GM21528 (cell line): ENCODE measurements around the gene HMX1.

Experiments
- ATAC-seq: cut with Tn5 transposase; IDR thresholded peaks from one replicate; pipeline ENCODE4 v1.9.1; 2021; ENCODE audit warnings: mild to moderate bottlenecking, moderate library complexity; ENCODE audit not compliant: unreplicated experiment, low FRiP score

The HMX1 gene

GRCh38 chr4:8871417-8872401 is at the start of gene HMX1:
Gene HMX1, minus strand, starts transcription at chr4:8871839. Its CDS starts 225 bp downstream, at chr4:8871614.
- no peak for ATAC-seq

- ATAC-seq = no peak
Measured at GRCh38 chr4:8920969-8921368, 49.3 kb upstream of the HMX1 start.

GRCh38 chr4:8920289-8920965 is 48.8 kb upstream of the HMX1 start:
- no peak for ATAC-seq

- ATAC-seq = no peak
Measured at GRCh38 chr4:8919651-8920288, 48.1 kb upstream of the HMX1 start.

GRCh38 chr4:8917868-8918783 is 46.5 kb upstream of the HMX1 start:
- ATAC-seq = no peak

GRCh38 chr4:8917321-8917811 is 45.7 kb upstream of the HMX1 start:
- no peak for ATAC-seq

GRCh38 chr4:8916906-8917305 is 45.3 kb upstream of the HMX1 start:
- no peak for ATAC-seq

- no peak for ATAC-seq
Measured at GRCh38 chr4:8916351-8916885, 44.8 kb upstream of the HMX1 start.

DNA sequence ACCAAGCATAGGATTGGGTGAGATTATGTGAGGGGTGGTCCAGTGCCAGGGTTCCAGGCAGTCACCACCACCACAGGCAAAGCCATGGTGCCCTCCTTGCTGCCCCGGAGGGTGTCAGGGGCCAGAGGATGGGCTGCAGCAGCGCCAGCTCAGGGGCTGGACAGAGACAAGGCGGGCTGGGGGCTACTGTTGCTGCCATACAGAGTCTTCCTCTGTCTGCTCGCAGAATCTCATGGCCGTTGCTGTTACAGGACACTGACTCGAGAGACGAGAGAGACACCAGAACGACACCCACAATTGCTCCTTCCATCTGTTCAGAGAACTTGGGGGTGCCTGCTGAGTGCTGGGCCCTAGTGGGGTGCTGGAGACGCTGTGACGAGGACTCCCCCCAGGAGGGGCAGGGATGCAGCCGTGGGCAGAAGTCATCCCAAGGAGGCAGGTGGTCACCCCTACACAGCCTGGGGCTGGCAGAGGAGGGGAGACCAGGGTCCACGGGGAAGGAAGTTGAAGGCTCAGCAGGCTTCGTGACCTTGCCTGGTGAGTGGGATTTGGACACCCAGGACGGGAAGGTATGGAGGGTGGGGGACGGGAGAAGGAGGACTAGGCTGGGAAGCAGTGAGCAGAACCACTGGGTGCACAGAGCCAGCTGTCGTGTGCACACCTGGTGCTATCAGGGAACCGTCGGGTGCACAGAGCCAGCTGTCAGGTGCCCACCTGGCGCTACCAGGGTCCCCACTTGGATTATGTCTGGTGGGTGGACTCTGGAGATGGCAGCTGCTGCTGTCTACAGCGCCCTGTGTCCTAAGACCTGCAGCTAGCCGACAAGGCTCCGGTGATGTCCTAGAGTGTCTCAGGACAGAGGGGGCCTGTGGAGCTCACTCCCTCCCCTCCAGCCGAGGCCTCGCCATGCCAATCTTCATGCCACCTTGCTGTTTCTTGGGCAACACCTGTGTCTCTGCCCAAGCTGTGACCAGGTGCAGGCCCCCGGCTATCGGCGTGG is 43.9 kb upstream of the HMX1 start:
- no peak for ATAC-seq

GRCh38 chr4:8914461-8915171 is 43.0 kb upstream of the HMX1 start:
- ATAC-seq = no peak

- no peak for ATAC-seq
Measured at GRCh38 chr4:8913858-8914460, 42.3 kb upstream of the HMX1 start.

- no peak for ATAC-seq
Measured at GRCh38 chr4:8913121-8913857, 41.6 kb upstream of the HMX1 start.

GRCh38 chr4:8912506-8912905 is 40.9 kb upstream of the HMX1 start:
- no peak for ATAC-seq

DNA sequence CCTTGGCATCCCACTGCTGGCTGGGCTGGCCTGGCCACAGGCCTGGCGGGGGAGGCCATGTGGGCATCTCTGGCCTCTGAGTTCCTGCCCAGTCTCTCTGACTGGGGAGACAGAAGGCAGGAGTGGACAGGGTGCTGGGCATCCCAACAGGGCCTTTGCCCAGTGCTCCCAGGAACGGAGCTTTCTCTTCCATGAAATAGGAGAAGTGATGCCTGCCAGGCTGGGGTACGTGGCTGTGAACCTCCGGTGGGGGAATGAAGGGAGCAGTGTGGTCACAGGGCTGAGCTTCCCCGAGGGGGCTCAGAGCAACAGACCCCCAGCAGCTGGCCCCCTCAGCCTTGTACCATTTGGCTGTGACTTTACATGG is 40.4 kb upstream of the HMX1 start:
- ATAC-seq = no peak

DNA sequence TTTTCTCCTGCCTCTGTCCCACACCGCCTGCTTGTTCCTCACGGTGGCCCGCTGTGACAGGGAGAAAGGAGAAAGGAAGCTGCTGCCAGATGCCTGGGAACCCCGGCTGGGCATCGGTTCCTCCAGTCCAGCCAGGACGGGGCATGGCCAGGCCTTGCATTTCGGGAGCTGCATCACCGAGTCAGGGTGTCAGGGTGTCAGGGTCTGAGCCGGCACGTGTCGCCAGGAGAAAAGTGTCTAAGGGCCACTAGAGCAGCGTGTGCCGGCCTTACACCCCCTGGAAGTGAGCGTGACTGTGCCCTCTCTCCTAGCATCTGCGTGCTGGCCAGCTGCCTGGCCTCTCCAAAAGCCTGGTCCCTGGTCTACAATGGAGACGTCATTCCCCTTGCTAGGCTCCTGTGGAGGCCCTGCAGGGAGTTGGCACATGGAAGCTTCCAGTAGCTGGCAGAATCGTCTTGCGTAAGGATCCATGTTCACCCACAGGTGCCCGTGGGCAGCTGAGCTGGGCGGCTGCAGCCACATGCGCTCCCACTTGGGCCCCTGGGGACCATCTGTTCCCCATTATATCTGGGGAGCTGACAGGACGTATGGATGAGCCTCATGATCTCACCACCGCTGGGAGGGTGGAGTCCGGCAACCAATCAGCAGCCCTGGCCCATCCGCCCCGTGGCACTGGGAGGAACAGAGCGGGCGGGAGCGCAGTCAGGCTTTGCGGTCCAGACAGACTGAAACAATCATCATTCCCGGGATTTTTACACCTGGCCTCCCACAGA is 39.9 kb upstream of the HMX1 start:
- no peak for ATAC-seq

DNA sequence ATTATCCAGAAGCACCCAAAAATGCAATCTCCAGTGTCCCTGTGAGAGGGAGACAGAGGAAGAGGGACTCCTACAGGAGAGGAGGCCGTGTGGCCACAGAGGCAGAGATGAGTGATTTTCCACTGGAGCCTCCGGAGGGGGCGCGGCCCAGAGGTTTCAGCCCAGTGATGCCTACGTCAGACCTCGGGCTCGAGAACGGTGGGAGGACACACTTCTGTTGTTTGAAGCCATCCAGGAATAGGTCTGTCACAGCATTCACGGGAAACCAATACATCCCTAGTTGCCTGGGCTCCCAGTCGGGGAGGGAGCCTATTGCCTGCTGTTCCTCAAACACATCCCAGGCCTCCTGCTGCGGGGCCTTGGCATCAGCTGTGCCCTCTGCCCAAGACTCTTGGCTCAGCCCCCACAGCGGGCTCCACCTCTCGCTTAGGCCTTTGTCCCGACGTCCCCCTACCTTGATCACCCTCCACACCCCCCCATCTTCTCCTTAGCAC is 39.2 kb upstream of the HMX1 start:
- ATAC-seq = no peak
